Stimulated activated naive B cell treated with anti-CD40 and anti-IgM and Interleukin-4, amounts not matched to agents 10 μg/mL and 1 μg/mL and 100 μg/mL, for 72 hours (primary cell): Measurements from ENCODE around the gene PPM1A.

Experiments used
- ATAC-seq, 2 donors: fragments of 150-1000 bp; cut with Tn5 transposase; replicated peaks; 2 replicates each; pipeline ENCODE4 v1.10.0; 2021; ENCODE audit warnings: moderate library complexity in 1 of 2
- DNase-seq: peaks from one replicate; pipeline ENCODE4 v3.0.0; 2021
- H3K27ac Mint-ChIP-seq: one replicate; pipeline ENCODE4 v1.8.0; 2022; ENCODE audit warnings: mild to moderate bottlenecking, mixed read lengths
- H3K27me3 Mint-ChIP-seq, 2 donors: one replicate each; pipeline ENCODE4 v1.8.0; 2022; ENCODE audit warnings: mixed read lengths in 2 of 2
- H3K36me3 Mint-ChIP-seq, 2 donors: one replicate each; pipeline ENCODE4 v1.8.0; 2022; ENCODE audit warnings: mixed read lengths in 2 of 2, mild to moderate bottlenecking in 1 of 2
- H3K4me1 Mint-ChIP-seq, 2 donors: one replicate each; pipeline ENCODE4 v1.8.0; 2022; ENCODE audit warnings: mixed read lengths in 2 of 2, mild to moderate bottlenecking in 1 of 2
- H3K4me3 Mint-ChIP-seq, 2 donors: one replicate each; pipeline ENCODE4 v1.8.0; 2022; ENCODE audit warnings: mild to moderate bottlenecking in 2 of 2, mixed read lengths in 2 of 2, moderate library complexity in 1 of 2
- H3K9me3 Mint-ChIP-seq, 2 donors: one replicate each; pipeline ENCODE4 v1.8.0; 2022; ENCODE audit warnings: mixed read lengths in 2 of 2, mild to moderate bottlenecking in 1 of 2

Gene PPM1A

DNA sequence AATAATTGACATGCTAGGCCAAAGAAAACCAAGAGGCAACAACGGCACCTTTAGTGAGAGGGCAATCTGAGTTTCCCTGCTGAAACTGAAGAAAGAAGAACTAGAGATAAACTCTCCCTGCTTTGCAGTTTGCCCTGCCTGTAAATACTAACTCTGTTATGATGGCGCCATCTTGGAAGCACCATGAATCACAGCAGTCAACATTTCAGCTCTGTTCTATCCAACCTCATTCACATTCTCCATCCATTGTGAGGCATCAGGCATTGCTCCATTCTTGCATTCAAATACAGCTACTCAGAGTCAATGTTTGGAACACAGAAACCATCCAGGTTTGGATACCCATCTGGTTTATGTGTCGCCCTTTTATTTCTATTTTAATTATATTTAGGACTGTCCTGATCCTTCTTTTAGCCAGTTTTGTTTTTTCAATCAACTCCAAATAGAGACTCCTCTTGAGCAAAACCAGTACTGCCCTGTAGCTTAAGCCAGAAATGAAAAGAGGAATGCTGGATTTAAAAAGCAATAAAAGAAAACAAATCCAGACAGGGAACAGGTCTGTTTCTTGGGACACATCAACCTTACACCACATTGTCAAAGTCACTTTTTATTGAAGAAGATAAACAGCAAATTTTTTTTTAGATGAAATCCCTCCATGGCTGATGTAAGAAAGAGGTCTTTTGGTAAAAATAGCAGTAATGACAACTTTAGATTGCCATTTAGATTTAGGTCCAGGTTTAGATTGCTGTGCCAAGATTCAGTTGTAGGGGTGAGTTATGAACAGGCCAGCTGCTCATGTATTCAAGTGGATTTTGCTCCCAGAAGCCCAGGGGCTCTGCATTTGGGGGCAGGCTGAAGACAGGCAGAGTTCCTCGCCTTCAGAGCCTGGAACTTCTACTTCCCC is 33.3 kb upstream of the PPM1A start:
- Mint-ChIP-seq H3K27ac (no peak overlapping the region), H3K9me3 (no peaks in the 10 kb centered on the region), H3K27me3 (peaks cover 8 to 10% of the 10 kb centered on the region in 2 donors), H3K4me3 (no peak overlapping the region), H3K36me3 (no peaks in the 10 kb centered on the region), H3K4me1 (peaks cover 4 to 7% of the 10 kb centered on the region in 2 donors)
- ATAC-seq = no peak
- no peak for DNase-seq

DNA sequence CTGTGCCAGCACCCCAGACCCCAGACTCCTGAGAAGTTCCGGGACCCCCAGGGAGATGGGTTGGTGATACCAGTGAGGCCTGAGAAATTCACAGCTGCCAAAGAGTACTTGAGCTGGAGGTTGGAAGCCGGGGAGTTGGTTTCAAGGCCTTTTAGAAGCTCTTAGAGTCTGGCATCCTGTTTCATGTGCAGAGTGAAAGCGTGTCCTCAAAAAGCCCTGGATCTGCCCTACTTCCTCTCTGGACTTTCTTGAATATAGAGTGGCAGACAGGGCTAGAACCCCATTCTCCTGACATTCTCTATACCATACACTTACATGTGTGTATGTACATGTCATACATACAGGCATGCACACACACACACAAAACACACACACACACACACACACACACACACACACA is 31.3 kb upstream of the PPM1A start:
- Mint-ChIP-seq H3K9me3 (no peaks in the 10 kb centered on the region), H3K27ac (no peak overlapping the region), H3K4me1 (peaks cover under 1 to 4% of the 10 kb centered on the region in 2 donors), H3K4me3 (no peak overlapping the region), H3K36me3 (no peaks in the 10 kb centered on the region), H3K27me3 (peaks cover 3 to 5% of the 10 kb centered on the region in 2 donors)
- DNase-seq = no peak
- no peak for ATAC-seq

DNA sequence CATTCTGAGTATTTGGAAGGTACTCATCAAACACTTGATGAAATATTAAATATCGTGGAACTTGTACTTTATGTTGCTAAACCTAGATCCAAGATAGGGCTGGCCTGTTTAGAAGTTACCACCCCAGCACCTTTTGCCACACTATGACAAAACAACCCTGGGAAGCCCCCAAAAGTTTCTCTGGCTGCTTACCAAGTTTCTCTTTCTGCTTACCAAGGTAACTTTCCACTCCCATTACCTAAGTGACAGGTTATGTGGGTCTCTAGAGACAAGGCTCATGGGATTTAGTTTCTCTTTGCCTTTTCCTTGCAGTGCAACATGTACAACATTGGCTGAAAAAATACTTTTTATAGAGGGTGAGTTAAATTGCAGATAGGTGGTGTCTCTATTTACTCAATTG is 28.9 kb upstream of the PPM1A start:
- ATAC-seq = peak; percentile 45 to 81
- no peak for DNase-seq
- peaks cover 0 to 5% of the 10 kb centered on the region in 2 donors for H3K27me3 Mint-ChIP-seq
- no peak overlapping the region for H3K4me3 Mint-ChIP-seq
- no peak overlapping the region for H3K27ac Mint-ChIP-seq
- H3K4me1 Mint-ChIP-seq = peaks cover 0 to 2% of the 10 kb centered on the region in 2 donors
- no peaks in the 10 kb centered on the region for H3K36me3 Mint-ChIP-seq
- no peaks in the 10 kb centered on the region for H3K9me3 Mint-ChIP-seq

DNA sequence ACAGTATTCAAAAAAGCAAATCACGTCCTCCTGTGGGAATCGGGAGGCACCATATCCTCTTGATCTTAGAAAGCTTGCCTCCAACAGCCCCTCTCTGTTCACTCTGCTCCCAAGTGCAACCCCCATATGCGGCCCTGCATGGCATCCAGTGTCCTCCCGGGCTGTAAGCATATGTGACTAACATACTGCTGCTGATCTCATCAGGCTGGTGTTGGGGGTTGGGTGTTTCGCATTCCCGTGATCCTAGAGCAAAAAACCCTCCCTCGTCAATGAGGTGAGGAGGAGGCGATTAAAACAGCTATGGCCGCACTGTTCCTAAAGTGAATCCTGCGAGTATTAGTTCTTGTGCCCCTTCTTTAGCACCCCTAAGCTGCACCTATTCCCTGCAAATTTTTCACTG is 28.1 kb upstream of the PPM1A start:
- H3K4me3 Mint-ChIP-seq = no peak overlapping the region
- no peak overlapping the region for H3K27ac Mint-ChIP-seq
- H3K36me3 Mint-ChIP-seq = no peaks in the 10 kb centered on the region
- no peak for DNase-seq
- H3K9me3 Mint-ChIP-seq = no peaks in the 10 kb centered on the region
- ATAC-seq = no peak
- H3K4me1 Mint-ChIP-seq = peaks cover 0 to 2% of the 10 kb centered on the region in 2 donors
- peaks cover 0 to 5% of the 10 kb centered on the region in 2 donors for H3K27me3 Mint-ChIP-seq

DNA sequence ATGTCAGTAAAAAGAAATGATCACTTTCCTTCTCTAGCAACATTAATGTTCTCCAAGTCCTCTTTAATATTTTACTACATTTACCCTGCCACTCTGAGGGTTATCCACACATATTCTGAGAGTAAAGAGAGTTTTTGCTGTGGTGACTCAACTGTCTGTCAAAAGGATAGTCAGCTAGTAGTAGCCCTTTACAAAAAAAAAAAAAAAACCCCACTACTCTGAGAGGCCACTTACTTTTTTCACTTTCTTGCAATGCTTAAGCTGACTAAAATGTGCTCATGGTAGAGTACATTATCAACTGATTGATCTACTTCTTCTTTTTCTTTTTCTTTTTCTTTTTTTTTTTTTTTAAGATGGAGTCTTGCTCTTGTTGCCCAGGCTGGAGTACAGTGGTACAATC is 27.6 kb upstream of the PPM1A start:
- DNase-seq = no peak
- Mint-ChIP-seq H3K27me3 (peaks cover 0 to 5% of the 10 kb centered on the region in 2 donors), H3K36me3 (no peaks in the 10 kb centered on the region), H3K27ac (no peak overlapping the region), H3K9me3 (no peaks in the 10 kb centered on the region), H3K4me1 (peaks cover 0 to 2% of the 10 kb centered on the region in 2 donors), H3K4me3 (no peak overlapping the region)
- no peak for ATAC-seq

DNA sequence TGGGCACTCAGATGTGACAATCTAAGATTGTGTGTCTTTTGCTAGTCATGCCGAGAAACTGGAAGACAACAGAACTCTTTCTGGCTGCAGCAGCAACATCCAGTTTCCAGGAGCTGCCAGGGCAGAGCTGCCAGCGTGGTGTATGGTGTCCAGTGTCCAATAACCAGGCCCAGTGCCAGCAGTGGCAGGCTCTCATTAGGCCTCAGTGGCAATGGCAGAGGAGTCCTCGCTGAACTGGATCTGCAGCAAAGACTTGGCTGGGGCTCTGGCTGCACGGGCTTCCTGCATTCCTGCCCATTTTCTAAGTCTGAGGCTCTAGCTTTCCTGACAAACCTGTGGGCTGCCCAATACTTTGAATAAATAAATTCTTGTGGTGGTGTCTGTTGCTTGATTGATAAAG is 26.2 kb upstream of the PPM1A start:
- Mint-ChIP-seq H3K36me3 (no peaks in the 10 kb centered on the region), H3K27me3 (no peaks in the 10 kb centered on the region), H3K4me1 (peaks cover 0 to 2% of the 10 kb centered on the region in 2 donors), H3K4me3 (no peak overlapping the region), H3K27ac (no peak overlapping the region), H3K9me3 (no peaks in the 10 kb centered on the region)
- DNase-seq = no peak
- ATAC-seq = no peak

DNA sequence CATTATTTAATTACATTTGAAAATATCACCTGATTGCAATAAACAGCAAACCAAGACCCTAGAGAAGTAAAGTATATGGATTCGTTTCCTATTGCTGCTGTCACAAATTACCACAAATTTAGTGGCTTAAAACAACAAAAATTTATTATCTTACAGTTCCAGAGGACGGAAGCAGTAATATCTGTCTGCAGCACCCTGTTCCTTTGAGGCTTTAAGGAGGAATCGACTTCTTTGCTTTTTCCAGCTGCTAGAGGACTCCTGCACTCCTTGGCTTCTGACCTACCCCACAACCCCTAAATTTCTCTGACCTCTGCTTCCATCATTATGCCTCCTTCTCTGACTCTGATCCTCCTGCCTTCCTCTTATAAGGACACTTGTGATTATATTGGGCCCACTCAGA is 23.8 kb upstream of the PPM1A start:
- Mint-ChIP-seq H3K27ac (no peak overlapping the region), H3K27me3 (no peaks in the 10 kb centered on the region), H3K4me3 (no peak overlapping the region), H3K9me3 (no peaks in the 10 kb centered on the region), H3K4me1 (peaks cover 0 to 2% of the 10 kb centered on the region in 2 donors), H3K36me3 (no peaks in the 10 kb centered on the region)
- no peak for DNase-seq
- no peak for ATAC-seq

DNA sequence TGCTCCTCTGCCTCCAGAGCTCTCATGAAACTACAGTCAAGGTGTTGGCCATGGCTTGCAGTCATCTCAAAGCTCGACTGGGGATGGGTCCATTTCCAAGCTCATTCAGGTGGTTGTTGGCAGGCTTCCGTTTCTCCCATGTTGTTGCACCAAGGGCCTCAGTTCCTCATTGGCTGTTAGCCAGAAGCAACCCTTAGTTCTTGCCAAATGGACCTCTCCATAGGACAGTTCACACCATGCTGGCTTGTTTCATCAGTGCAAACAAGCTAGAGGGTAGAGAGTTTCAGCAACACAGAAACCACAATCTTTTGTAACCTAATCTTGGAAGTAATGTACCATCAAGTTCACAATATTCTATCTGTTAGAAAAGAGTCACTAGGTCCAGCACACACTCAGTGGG is 22.7 kb upstream of the PPM1A start:
- H3K4me3 Mint-ChIP-seq = no peak overlapping the region
- no peaks in the 10 kb centered on the region for H3K4me1 Mint-ChIP-seq

DNA sequence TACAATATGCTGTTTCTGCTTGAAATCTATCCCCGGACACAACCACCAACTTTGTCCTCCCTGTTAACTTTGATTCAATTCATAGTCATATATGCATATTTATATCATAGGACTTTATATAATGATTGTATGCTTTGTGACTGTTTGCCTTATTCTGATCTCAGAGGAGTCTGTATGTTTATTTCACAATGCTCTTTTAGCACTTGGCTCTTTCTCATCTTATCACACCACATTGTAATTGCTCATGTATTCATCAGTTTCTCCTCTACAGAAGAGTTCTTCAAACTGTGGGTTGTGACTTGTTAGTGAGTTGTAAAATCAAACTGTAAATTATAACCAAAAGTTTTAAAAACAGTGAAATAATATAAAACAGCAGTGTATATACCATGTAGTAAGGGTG is 21.7 kb upstream of the PPM1A start:
- ATAC-seq (no peak), DNase-seq (no peak)
- Mint-ChIP-seq H3K4me1 (no peaks in the 10 kb centered on the region), H3K9me3 (peaks cover 3 to 7% of the 10 kb centered on the region in 2 donors), H3K27ac (no peak overlapping the region), H3K4me3 (no peak overlapping the region), H3K36me3 (peaks cover 0 to 2% of the 10 kb centered on the region in 2 donors), H3K27me3 (peaks cover 0 to 4% of the 10 kb centered on the region in 2 donors)

More for the DNA sequence above, 22.7 kb upstream of the PPM1A start:
- DNase-seq = no peak
- H3K27me3 Mint-ChIP-seq = peaks cover 0 to 4% of the 10 kb centered on the region in 2 donors
- no peaks in the 10 kb centered on the region for H3K36me3 Mint-ChIP-seq
- H3K9me3 Mint-ChIP-seq = peaks cover 0 to 5% of the 10 kb centered on the region in 2 donors
- H3K27ac Mint-ChIP-seq = no peak overlapping the region
- ATAC-seq = no peak

DNA sequence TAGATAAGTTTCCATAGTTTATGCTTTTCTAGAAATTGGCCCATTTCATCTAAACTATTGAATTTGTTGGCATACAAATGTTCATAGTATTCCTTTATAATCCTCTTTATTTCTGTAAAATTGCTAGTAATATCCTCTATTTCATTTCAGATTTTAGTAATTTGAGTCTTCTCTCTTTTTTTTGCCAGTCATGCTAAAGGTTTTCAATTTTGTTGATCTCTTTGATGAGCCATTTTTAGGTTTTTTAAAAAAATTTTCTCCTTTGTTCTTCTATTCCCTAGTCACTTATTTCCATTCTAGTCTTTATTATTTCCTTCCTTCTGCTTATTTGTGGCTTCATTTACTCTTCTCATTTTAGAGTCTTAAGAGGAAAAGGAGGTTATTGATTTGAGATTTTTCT is 19.4 kb upstream of the PPM1A start:
- H3K36me3 Mint-ChIP-seq = peaks cover 0 to 10% of the 10 kb centered on the region in 2 donors
- peaks cover 4 to 7% of the 10 kb centered on the region in 2 donors for H3K27me3 Mint-ChIP-seq
- DNase-seq (no peak), ATAC-seq (no peak)
- peaks cover 11 to 14% of the 10 kb centered on the region in 2 donors for H3K9me3 Mint-ChIP-seq
- no peak overlapping the region for H3K27ac Mint-ChIP-seq
- H3K4me1 Mint-ChIP-seq = no peaks in the 10 kb centered on the region
- no peak overlapping the region for H3K4me3 Mint-ChIP-seq

DNA sequence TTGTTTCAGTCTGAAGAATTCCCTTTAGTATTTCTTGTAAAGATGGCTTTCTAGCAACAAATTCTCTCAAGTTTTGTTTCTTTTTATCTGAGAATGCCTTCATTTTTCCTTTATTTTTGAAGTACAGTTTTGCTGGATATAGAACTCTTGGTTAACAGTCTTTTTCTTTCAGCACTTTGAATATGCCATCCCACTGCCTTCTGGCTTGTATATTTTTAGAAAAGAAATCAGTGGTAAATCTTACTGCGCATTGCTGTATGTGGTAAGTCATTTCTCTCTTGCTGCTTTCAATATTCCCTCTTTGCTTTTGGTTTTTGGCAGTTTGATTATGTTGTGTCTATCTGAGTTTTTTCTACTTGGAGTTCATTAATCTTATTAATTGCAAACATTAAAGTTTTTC is 16.8 kb upstream of the PPM1A start:
- H3K4me3 Mint-ChIP-seq = no peak overlapping the region
- H3K27me3 Mint-ChIP-seq = peaks cover 4 to 7% of the 10 kb centered on the region in 2 donors
- H3K9me3 Mint-ChIP-seq = peaks cover 11 to 14% of the 10 kb centered on the region in 2 donors
- H3K27ac Mint-ChIP-seq = no peak overlapping the region
- no peaks in the 10 kb centered on the region for H3K4me1 Mint-ChIP-seq
- ATAC-seq = no peak
- no peak for DNase-seq
- peaks cover 0 to 10% of the 10 kb centered on the region in 2 donors for H3K36me3 Mint-ChIP-seq

DNA sequence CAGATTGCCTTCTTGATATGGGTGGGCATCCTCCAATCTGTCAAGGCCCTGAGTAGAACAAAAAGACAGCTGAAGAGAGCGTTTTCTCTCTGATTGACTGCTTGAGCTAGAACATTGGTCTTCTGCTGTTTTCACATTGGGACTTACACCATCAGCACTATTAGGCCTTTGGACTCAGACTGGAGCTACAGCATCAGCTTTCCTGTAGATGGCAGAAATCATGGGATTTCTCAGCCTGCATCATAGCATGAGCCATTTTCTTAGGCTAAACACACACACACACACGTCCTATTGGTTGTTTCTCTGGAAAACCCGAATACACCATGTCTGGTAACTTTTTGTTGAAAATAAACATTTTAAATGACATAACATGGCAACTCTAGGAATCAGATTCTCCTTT is 15.8 kb upstream of the PPM1A start:
- H3K27me3 Mint-ChIP-seq = peaks cover 4 to 7% of the 10 kb centered on the region in 2 donors
- H3K36me3 Mint-ChIP-seq = peaks cover 0 to 10% of the 10 kb centered on the region in 2 donors
- no peak for ATAC-seq
- no peak for DNase-seq
- H3K27ac Mint-ChIP-seq = no peak overlapping the region
- no peaks in the 10 kb centered on the region for H3K4me1 Mint-ChIP-seq
- H3K4me3 Mint-ChIP-seq = no peak overlapping the region
- peaks cover 11 to 14% of the 10 kb centered on the region in 2 donors for H3K9me3 Mint-ChIP-seq

DNA sequence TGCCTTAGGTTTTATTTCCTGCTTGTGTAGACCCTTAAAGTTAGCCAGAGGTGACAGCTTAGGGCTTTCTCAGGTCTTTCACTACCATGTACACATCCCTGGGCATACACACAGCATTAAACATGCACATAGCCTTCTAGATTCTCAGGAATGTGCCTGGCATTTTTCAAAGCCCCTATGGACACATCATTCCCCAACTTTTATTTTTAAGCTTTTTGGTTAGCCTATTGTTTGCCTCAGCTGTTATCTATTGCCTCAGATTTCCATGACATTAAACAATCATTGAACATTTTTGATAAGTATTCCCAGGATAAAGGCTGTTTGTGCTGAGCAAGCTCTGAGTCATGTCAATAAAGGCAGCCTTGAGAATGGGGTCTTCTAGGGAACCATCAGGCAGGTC is 15.1 kb upstream of the PPM1A start:
- Mint-ChIP-seq H3K27ac (no peak overlapping the region), H3K4me3 (no peak overlapping the region), H3K27me3 (peaks cover 4 to 7% of the 10 kb centered on the region in 2 donors), H3K9me3 (peaks cover 11 to 14% of the 10 kb centered on the region in 2 donors), H3K36me3 (peaks cover 0 to 10% of the 10 kb centered on the region in 2 donors), H3K4me1 (no peaks in the 10 kb centered on the region)
- ATAC-seq (no peak), DNase-seq (no peak)

DNA sequence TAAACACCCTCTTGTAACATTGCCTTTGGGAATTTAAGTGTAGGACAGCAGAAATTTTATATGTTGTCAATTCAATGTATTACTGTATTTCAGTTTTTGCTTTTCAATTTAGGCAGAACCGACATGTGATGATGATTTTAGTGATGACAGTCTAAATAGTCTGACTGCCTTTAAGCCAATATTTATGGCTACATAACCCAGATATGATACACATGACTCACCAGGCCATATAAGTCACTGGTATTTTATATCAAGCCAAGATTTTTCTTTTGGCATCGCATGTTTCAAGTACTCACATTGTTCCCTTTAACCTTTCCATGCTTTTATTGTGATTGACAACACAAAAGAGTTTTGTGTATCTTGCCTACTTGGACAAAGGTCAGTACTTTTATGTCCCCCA is 13.6 kb upstream of the PPM1A start:
- Mint-ChIP-seq H3K4me1 (no peaks in the 10 kb centered on the region), H3K4me3 (no peak overlapping the region), H3K36me3 (peaks cover 0 to 10% of the 10 kb centered on the region in 2 donors), H3K9me3 (peaks cover 11 to 14% of the 10 kb centered on the region in 2 donors), H3K27ac (no peak overlapping the region), H3K27me3 (peaks cover 4 to 7% of the 10 kb centered on the region in 2 donors)
- ATAC-seq (no peak), DNase-seq (no peak)

DNA sequence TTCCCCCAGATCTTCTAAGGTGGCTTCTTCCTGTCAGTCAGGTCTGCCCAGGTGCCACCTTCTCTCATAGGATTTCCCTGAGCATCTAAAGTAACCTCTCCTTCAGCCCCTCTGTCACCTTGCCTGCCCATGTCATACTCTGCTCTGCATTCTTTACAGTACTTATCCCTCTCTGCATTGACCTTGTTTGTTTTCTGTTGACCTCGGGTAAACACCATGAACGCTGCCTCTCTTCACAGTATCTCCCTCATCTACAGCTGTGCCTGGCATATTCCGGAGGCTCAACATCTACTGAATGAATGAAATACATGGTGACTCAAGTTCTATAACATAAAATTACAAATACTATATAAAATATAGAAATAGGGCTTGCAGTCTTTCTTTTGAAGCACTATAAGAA is 10.1 kb upstream of the PPM1A start:
- Mint-ChIP-seq H3K4me3 (no peak overlapping the region), H3K36me3 (no peaks in the 10 kb centered on the region), H3K27me3 (no peaks in the 10 kb centered on the region), H3K9me3 (peaks cover 0 to 1% of the 10 kb centered on the region in 2 donors), H3K27ac (no peak overlapping the region), H3K4me1 (peaks cover 0 to 2% of the 10 kb centered on the region in 2 donors)
- ATAC-seq = no peak
- no peak for DNase-seq
